Ovary (tissue), 9 donors: Measurements from ENCODE around the gene CMTM2. TPM values are rescaled to one million over a fixed set of nuclear protein-coding genes. Genes with fewer than 3 reads are reported as not detected.

Source experiments
- DNase-seq, 5 donors: peaks; one replicate each; pipeline ENCODE4 v3.0.0-alpha.2; 2019 to 2020
- H3K27ac ChIP-seq, 2 donors: fragments of 200-600 bp; one replicate each; pipeline versions ENCODE4 v1.5.1 to v1.8.0; 2019 to 2022
- H3K27me3 ChIP-seq: fragments of 200-600 bp; one replicate; pipeline ENCODE4 v1.8.0; 2022
- H3K36me3 ChIP-seq: fragments of 200-600 bp; sonication (generic); one replicate; pipeline ENCODE4 v1.5.1; 2019
- H3K4me1 ChIP-seq: one replicate; pipeline ENCODE4 v1.8.1; 2013; ENCODE audit warnings: mild to moderate bottlenecking, moderate library complexity; ENCODE audit not compliant: insufficient read depth
- H3K4me3 ChIP-seq: fragments of 200-600 bp; sonication (generic); one replicate; pipeline ENCODE4 v1.5.1; 2017
- H3K9me3 ChIP-seq, 2 donors: fragments of 200-600 bp in 1 of 2; sonication (generic) in 1 of 2; one replicate each; pipeline versions ENCODE4 v1.5.1 to v1.8.1; 2013 to 2019; ENCODE audit warnings: mild to moderate bottlenecking in 1 of 2, moderate library complexity in 1 of 2
- CTCF ChIP-seq, 3 donors: fragments of 450-650 bp in 2 of 3; fragments of 200-600 bp in 1 of 3; IDR thresholded peaks; one replicate each; pipeline versions ENCODE4 v1.5.1 to v1.8.0; 2016 to 2022; ENCODE audit warnings: antibody characterized with exemption in 3 of 3, mild to moderate bottlenecking in 1 of 3
- EP300 ChIP-seq: sonication (generic); formaldehyde crosslinking; IDR thresholded peaks from one replicate; pipeline ENCODE4 v1.6.1; 2017; ENCODE audit warnings: antibody characterized with exemption
- POLR2A ChIP-seq: fragments of 450-650 bp; IDR thresholded peaks from one replicate; pipeline ENCODE4 v1.6.1; 2017; ENCODE audit warnings: antibody characterized with exemption, mild to moderate bottlenecking, moderate library complexity
- WGBS, 3 donors: extraction: QIAGEN DNeasy Blood & Tissue Kit in 1 of 3; methylation state at CpG; one replicate each; pipeline versions ENCODE4 v1.1.5 to v1.1.7; 2013 to 2017; 5-methylcytosine and 5-hydroxymethylcytosine counted together
- intact Hi-C, 4 donors: fragments of 100-400 bp; cut with DNase I; formaldehyde crosslinking; loops; one replicate each; pipeline versions ENCODE4 v1.11.0 to v1.15.1; 2022 to 2023
- polyA plus RNA-seq, 2 donors: library from polyadenylated mRNA; stranded (reverse); fragments of 200-250 nt in 1 of 2; fragments of 350-450 nt in 1 of 2; fragmentation: Illumina TruSeq in 1 of 2; extraction: RNeasy Lipid Tissue Mini Kit (QIAGEN cat#74804) in 1 of 2; gene quantifications; one replicate each; pipeline ENCODE4 v1.2.3, GENCODE V29; 2013 to 2014
- total RNA-seq, 7 donors: library from RNA; depleted of rRNA in 2 of 7; stranded (reverse); fragments of >200 nt in 2 of 7; fragmentation: NEBNext Ultra II Directional in 3 of 7; extraction: Animal tissue kit (Norgen Biotek cat#: 25700) in 3 of 7; gene quantifications; one replicate each; pipeline versions ENCODE4 v1.1.0 to v1.2.4, GENCODE V29; 2016 to 2023
- donor health status: DM: no; HTN: no; CAD: no; lungs with moderate emphysema.
- donor health status: DM: no; HTN: no; CAD: no.
- donor health status: Bipolar disorder and iron deficiency.
- donor health status: DM: yes; HTN: yes; CAD: no.
- donor health status: DM: no; HTN: no; CAD: no.
- donor health status: DM: yes; HTN: yes; CAD: no.

CMTM2 gene
- total and polyA plus RNA-seq, 9 donors, result 0.21 to 1.8 (median 0.38) TPM; not detected in 6

GRCh38 chr16:66596986-66597848 lies 18.0 kb downstream of the CMTM2 start:
- no peak for DNase-seq
- Histone ChIP-seq H3K27ac (no peak overlapping the region), H3K4me1 (no peaks in the 10 kb centered on the region), H3K4me3 (no peak overlapping the region), H3K36me3 (no peaks in the 10 kb centered on the region), H3K27me3 (no peaks in the 10 kb centered on the region), H3K9me3 (no peaks in the 10 kb centered on the region)
- TF ChIP-seq POLR2A, result no peak
- TF ChIP-seq EP300, result no peak
- no peak for TF ChIP-seq CTCF (IDR thresholded peaks at IDR 0.05)
- intact Hi-C loops, result no loop called here
- 79 to 85% (median 85%) methylated on average over 5 of the region's 5 CpGs for WGBS, 3 donors

- H3K4me3 ChIP-seq, result no peak overlapping the region
- H3K4me1 ChIP-seq, result no peaks in the 10 kb centered on the region
- no peaks in the 10 kb centered on the region for H3K27me3 ChIP-seq
- H3K9me3 ChIP-seq, result no peaks in the 10 kb centered on the region
- 79 to 84% (median 82%) methylated on average over 3 of the region's 3 CpGs for WGBS, 3 donors
- TF ChIP-seq CTCF (IDR thresholded peaks at IDR 0.05), result no peak
- TF ChIP-seq EP300, result no peak
- no peak for TF ChIP-seq POLR2A
- DNase-seq, result no peak
- no peaks in the 10 kb centered on the region for H3K36me3 ChIP-seq
- no peak overlapping the region for H3K27ac ChIP-seq
- intact Hi-C loops, result no loop called here
Measured at GRCh38 chr16:66598111-66598510, 18.8 kb downstream of the CMTM2 start.

- Histone ChIP-seq H3K4me3 (no peak overlapping the region), H3K9me3 (no peaks in the 10 kb centered on the region), H3K36me3 (no peaks in the 10 kb centered on the region), H3K4me1 (peaks cover 3% of the 10 kb centered on the region), H3K27me3 (no peaks in the 10 kb centered on the region), H3K27ac (no peak overlapping the region)
- 87 to 90% (median 88%) methylated on average over 4 of the region's 4 CpGs for WGBS, 3 donors
- intact Hi-C loops, result loop anchor here in 3 of 4 donors (10.0 kb wide), 4 partner anchors 45 to 265 kb away; partner anchors contain the start of genes CKLF (in 1 of the 3) and TK2 (in 1 of the 3)
- DNase-seq, result no peak
- TF ChIP-seq CTCF (IDR thresholded peaks at IDR 0.05), result no peak
- TF ChIP-seq EP300, result no peak
- no peak for TF ChIP-seq POLR2A
Measured at GRCh38 chr16:66599726-66600125, 20.5 kb downstream of the CMTM2 start.

GRCh38 chr16:66600477-66600876 lies 21.2 kb downstream of the CMTM2 start:
- no peak for DNase-seq
- no peaks in the 10 kb centered on the region for H3K9me3 ChIP-seq
- TF ChIP-seq EP300 (no peak), CTCF (IDR thresholded peaks at IDR 0.05) (no peak), POLR2A (no peak)
- WGBS, 3 donors, result 89 to 100% (median 93%) methylated on average over 1 of the region's 1 CpG
- intact Hi-C loops, result loop anchor here in 3 of 4 donors (10.0 kb wide), 4 partner anchors 46 to 264 kb away; partner anchors contain the start of genes CKLF (in 1 of the 3) and TK2 (in 1 of the 3)
- no peak overlapping the region for H3K4me3 ChIP-seq
- no peak overlapping the region for H3K27ac ChIP-seq
- H3K4me1 ChIP-seq, result peaks cover 3% of the 10 kb centered on the region
- no peaks in the 10 kb centered on the region for H3K36me3 ChIP-seq
- H3K27me3 ChIP-seq, result no peaks in the 10 kb centered on the region
